Measurements from ENCODE around the gene KMT2B.

The KMT2B gene

DNA sequence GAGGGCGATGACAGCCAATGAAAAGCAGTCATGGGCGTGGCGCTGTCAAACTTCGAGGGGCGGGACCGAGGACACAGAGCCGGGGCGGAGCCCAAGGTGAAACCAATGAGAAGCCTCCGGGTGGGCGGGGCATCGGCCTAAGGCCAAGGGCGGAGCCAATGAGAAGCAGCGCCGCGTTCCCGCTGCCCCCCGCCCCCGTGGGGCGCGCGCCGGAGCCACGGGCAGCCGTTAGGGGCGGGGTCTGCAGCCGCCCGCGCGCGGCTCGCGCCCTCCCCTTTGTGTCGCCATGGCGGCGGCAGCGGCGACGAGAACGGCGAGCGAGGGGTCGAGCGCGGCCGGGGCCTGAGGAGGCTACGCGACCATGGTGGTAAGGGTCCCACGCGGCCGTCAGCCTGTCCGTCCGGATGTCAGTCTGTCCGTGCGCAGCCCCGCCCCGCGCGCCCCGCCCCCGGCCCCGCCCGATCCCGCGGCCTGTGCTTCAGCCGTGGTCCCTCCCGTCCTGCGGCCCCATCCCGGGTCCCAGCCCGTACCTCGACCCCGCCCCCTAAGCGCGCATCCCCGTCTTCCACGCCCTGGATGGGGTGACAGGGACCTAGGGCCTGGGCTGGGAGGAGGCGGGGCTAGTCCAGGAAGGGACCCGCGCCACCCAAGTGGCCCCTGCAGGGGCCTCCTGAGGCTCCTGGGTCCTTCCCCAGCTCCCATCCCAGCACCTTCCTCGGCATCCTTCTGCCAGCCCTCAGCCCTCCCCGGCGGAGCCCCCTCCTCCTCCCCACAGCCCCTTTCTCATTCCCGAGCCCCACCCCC, 57.7 kb downstream of the KMT2B start, which contains the start of gene ARHGAP33:
TSS of gene ARHGAP33 (plus strand) at position 267 of the 804 bp plus-strand sequence. CDS start at position 362, 95 bp downstream.
- peaks cover 2% of the 10 kb centered on the region for H3K27me3 Mint-ChIP-seq
- peaks cover 25% of the 10 kb centered on the region for H3K4me1 Mint-ChIP-seq (ENCODE audit: low read depth)
- peaks cover 10% of the 10 kb centered on the region for H3K36me3 Mint-ChIP-seq (ENCODE audit: low read depth)
- H3K9me3 Mint-ChIP-seq: no peaks in the 10 kb centered on the region
- intact Hi-C loops (cut with micrococcal nuclease): no loop called here
- H3K27ac Mint-ChIP-seq: peak within 1 kb of the TSS; percentile 77
- H3K4me3 Mint-ChIP-seq: peak within 1 kb of the TSS; percentile 77

DNA sequence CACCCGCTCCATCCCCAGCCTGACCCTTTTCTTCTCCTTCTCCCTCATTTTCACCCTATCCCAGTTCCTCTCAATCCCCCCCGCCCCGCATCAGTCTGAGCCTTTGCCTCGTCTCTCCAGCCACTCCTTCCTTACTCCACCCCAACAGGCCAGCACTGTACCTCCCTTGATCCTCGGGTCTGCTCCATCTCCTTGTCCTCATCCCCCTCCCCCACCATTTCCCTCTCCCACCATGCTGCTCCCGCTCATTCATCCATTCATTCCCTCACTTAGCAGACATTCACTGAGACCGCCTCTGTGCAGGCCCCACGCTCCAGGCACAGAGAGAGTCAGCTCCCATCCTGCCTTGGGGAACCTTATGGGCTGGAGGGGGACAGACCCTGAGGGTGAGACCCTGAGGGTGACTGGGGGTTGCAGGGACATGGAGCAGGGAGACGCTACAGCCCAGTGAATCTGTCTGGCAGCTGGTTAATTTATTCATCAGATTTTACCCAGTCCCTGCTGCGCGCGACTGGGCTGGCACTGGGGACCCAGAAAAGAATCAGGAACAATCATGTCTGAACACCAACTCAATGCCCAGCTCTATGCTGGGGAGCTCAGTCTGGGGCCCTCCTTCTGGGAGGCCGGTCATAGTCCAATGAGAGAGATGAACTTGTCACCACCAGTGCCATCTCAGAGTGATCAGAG, 58.4 kb downstream of the KMT2B start:
- H3K4me3 Mint-ChIP-seq: peak overlapping the region; percentile 77

DNA sequence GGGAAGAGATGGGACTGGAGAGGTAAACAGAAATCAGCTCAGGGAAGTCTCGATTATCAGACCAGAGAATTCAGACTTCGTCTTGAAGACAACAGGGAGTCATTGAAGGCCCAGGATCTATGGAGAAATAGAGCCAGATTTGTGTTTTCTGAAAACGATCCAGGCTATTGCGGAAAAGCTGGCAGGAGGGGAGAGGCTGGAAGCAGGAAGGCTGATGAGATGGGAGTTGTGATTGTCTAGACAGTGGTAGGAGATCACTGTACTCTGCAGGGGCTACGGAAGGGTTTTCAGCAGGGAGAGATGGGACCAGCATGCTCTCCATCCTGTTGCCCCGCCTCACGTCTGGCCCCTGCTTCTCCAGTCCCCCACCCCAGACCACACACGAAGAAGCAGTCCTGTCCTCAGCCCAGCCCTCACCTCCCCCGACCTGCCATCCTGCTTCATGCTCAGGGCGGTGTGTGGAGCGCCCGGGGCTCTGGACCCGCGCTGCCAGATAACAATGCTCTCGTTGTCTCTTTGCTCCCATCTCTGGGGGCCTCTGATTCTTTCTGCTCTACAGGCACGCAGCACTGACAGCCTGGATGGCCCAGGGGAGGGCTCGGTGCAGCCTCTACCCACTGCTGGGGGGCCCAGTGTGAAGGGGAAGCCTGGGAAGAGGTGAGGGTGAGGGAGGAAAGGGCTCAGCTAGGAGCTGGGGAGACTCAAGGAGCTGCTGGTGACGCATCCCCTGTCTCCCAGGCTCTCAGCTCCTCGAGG, 59.5 kb downstream of the KMT2B start:
- Mint-ChIP-seq H3K36me3 (ENCODE audit: low read depth) (peaks cover 27% of the 10 kb centered on the region), H3K9me3 (no peaks in the 10 kb centered on the region), H3K4me3 (no peak overlapping the region), H3K27me3 (peaks cover 2% of the 10 kb centered on the region), H3K4me1 (ENCODE audit: low read depth) (peaks cover 25% of the 10 kb centered on the region), H3K27ac (no peak overlapping the region)
- intact Hi-C loops (cut with micrococcal nuclease): no loop called here

More for the DNA sequence above, 58.4 kb downstream of the KMT2B start:
- Mint-ChIP-seq H3K27ac (peak overlapping the region; percentile 77), H3K27me3 (peaks cover 2% of the 10 kb centered on the region), H3K4me1 (ENCODE audit: low read depth) (peaks cover 25% of the 10 kb centered on the region), H3K36me3 (ENCODE audit: low read depth) (peaks cover 18% of the 10 kb centered on the region), H3K9me3 (no peaks in the 10 kb centered on the region)
- intact Hi-C loops (cut with micrococcal nuclease): no loop called here

DNA sequence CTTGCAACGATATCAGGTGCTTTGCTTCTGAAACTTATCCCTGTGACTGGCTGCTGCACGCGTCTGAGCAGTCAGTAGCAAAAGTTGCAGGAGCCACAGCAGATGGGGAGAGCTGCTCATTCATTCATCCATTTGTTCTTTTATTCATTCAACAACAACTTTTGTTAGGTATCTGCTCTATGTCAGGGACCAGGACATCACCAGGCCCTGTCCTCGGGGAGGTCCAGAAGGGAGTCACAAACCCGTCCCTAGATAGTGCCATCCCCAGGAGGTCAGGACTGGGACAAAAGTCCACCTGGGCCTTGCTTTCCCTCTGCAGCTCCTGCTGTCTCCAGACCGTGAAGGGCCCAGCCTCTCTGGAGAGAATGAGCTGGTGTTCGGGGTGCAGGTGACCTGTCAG, 60.2 kb downstream of the KMT2B start:
- Mint-ChIP-seq H3K9me3 (no peaks in the 10 kb centered on the region), H3K36me3 (ENCODE audit: low read depth) (peaks cover 34% of the 10 kb centered on the region), H3K27ac (no peak overlapping the region), H3K27me3 (peaks cover 2% of the 10 kb centered on the region), H3K4me1 (ENCODE audit: low read depth) (peaks cover 25% of the 10 kb centered on the region), H3K4me3 (no peak overlapping the region)
- intact Hi-C loops (cut with micrococcal nuclease): no loop called here

DNA sequence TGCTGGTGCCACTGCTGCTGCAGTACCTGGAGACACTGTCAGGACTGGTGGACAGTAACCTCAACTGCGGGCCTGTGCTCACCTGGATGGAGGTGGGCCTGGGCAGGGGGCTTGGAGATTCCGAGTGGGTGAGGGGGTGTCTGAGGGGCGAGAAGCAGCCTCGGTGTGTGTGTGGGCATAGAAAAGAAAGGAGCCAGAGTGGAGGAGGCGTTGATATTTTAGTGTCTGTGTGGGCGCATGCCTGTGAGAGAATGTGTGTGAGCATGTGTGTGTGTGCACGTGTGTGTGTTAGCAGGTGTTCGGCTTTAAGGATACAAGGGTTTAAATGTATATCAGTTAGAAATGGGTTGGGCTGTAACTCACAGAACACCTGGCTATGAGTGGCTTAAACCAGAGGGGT, 61.2 kb downstream of the KMT2B start:
- H3K27me3 Mint-ChIP-seq: peaks cover under 1% of the 10 kb centered on the region
- intact Hi-C loops (cut with micrococcal nuclease): no loop called here
- H3K27ac Mint-ChIP-seq: no peak overlapping the region
- no peaks in the 10 kb centered on the region for H3K9me3 Mint-ChIP-seq
- peaks cover 25% of the 10 kb centered on the region for H3K4me1 Mint-ChIP-seq (ENCODE audit: low read depth)
- H3K4me3 Mint-ChIP-seq: no peak overlapping the region
- H3K36me3 Mint-ChIP-seq (ENCODE audit: low read depth): peaks cover 41% of the 10 kb centered on the region

DNA sequence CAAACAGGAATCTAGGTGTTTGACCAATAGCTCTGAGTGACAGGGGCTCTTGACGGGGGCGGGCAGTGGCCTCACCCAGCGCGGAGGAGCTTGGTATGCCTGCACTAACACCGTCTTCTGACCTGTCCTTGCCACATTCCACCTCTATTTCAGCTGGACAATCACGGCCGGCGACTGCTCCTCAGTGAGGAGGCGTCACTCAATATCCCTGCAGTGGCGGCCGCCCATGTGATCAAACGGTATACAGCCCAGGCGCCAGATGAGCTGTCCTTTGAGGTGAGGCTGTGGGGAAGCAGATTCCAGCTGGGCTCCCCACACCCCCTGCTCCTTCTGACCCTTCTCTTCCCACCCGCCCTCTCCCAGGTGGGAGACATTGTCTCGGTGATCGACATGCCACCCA, 62.3 kb downstream of the KMT2B start:
- peaks cover 16% of the 10 kb centered on the region for H3K4me1 Mint-ChIP-seq (ENCODE audit: low read depth)
- intact Hi-C loops (cut with micrococcal nuclease): no loop called here
- H3K27me3 Mint-ChIP-seq: no peaks in the 10 kb centered on the region
- H3K36me3 Mint-ChIP-seq (ENCODE audit: low read depth): peaks cover 41% of the 10 kb centered on the region
- H3K27ac Mint-ChIP-seq: no peak overlapping the region
- no peak overlapping the region for H3K4me3 Mint-ChIP-seq
- H3K9me3 Mint-ChIP-seq: no peaks in the 10 kb centered on the region

DNA sequence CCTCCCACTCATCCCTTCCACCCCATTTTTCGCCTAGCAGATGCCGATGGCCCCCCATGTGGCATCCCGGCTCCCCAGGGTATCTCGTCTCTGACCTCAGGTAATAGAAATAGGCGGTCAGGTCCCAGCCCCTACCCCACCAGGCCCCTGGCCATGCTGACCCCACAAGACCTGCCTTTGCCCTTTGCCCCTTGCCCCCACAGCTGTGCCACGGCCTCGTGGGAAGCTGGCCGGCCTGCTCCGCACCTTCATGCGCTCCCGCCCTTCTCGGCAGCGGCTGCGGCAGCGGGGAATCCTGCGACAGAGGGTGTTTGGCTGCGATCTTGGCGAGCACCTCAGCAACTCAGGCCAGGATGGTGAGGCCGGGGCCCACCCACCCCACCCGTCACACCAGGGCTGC, 62.9 kb downstream of the KMT2B start:
- intact Hi-C loops (cut with micrococcal nuclease): no loop called here
- Mint-ChIP-seq H3K4me3 (no peak overlapping the region), H3K27ac (no peak overlapping the region), H3K9me3 (no peaks in the 10 kb centered on the region), H3K4me1 (ENCODE audit: low read depth) (peaks cover 14% of the 10 kb centered on the region), H3K36me3 (ENCODE audit: low read depth) (peaks cover 41% of the 10 kb centered on the region), H3K27me3 (no peaks in the 10 kb centered on the region)

DNA sequence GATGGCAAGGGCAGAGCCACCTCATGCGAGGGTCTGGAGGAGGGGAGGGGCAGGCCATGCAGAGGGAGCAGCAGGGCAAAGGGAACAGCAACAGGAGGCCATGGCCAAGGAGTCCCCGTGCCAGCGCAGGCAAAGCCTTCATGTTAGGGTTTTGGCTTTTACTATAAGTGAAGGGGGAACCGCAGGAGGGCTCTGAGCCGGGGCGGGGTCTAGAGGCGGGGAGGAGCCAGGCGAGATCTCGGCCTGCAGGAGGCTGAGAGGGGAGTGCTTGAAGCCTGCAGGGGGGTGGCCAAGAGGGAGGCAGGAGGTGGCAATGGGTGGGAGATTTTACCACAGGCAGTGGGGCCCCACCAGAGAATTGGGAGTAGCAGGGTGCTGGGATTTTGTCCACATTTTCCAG, 63.8 kb downstream of the KMT2B start:
- H3K27ac Mint-ChIP-seq: no peak overlapping the region
- H3K36me3 Mint-ChIP-seq (ENCODE audit: low read depth): peaks cover 47% of the 10 kb centered on the region
- H3K27me3 Mint-ChIP-seq: no peaks in the 10 kb centered on the region
- peaks cover 5% of the 10 kb centered on the region for H3K4me1 Mint-ChIP-seq (ENCODE audit: low read depth)
- H3K4me3 Mint-ChIP-seq: no peak overlapping the region
- no peaks in the 10 kb centered on the region for H3K9me3 Mint-ChIP-seq
- intact Hi-C loops (cut with micrococcal nuclease): no loop called here

DNA sequence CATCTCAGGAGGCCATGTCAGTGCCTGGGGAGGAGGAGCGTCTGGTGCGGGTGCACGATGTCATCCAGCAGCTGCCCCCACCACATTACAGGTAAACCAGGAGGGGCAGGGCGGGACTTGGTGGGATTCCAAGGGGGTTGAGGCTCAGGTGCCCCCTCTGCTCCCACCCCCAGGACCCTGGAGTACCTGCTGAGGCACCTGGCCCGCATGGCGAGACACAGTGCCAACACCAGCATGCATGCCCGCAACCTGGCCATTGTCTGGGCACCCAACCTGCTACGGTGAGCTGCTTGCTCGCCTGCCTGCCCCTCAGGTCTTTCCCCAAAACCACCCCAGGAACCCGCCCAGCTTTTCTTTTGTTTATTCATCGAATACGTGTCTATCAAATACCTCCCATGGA, 64.8 kb downstream of the KMT2B start:
- H3K36me3 Mint-ChIP-seq (ENCODE audit: low read depth): peaks cover 47% of the 10 kb centered on the region
- H3K27ac Mint-ChIP-seq: no peak overlapping the region
- intact Hi-C loops (cut with micrococcal nuclease): no loop called here
- no peak overlapping the region for H3K4me3 Mint-ChIP-seq
- no peaks in the 10 kb centered on the region for H3K27me3 Mint-ChIP-seq
- no peaks in the 10 kb centered on the region for H3K9me3 Mint-ChIP-seq
- no peaks in the 10 kb centered on the region for H3K4me1 Mint-ChIP-seq (ENCODE audit: low read depth)

DNA sequence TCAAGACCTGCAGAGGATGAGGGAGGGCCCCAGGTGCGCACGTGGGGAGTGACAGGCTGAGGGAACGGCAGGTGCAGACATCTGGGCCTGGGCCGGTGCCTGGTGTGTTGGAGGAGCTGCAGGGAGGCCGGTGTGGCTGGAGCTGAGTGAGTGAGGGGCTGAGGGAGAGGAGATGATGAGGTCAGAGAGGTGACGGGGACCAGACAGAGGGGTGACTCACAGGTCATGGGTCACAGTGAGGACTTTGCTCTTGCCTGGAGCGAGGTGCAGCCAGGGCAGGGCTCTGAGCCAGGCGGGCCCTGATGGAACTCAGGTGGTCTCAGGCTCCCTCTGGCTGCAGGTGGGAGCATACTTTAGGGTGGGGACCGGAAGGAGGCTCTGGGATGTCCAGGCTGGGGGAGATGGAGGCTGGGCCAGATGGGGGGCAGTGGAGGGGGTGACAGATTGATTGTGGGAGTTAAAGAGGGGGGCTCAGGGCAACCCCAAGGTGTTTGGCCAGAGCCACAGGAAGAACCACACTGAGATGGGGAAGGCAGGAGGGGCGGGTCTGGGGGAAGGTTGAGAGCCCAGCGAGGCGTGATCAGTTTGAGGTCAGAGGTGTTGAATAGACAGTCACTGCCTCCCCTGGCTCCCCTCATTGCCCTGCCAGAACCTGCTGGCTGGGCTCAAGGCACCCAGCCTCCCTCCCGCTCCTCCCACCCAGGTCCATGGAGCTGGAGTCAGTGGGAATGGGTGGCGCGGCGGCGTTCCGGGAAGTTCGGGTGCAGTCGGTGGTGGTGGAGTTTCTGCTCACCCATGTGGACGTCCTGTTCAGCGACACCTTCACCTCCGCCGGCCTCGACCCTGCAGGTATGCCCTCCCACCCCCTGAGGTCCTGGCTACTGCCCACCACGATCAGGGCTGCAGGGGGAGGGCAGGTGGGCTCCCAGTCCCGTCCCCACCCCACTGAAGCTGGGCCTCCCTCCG, 65.9 kb downstream of the KMT2B start:
- no peaks in the 10 kb centered on the region for H3K9me3 Mint-ChIP-seq
- H3K4me3 Mint-ChIP-seq: no peak overlapping the region
- H3K27me3 Mint-ChIP-seq: no peaks in the 10 kb centered on the region
- H3K4me1 Mint-ChIP-seq (ENCODE audit: low read depth): no peaks in the 10 kb centered on the region
- peaks cover 46% of the 10 kb centered on the region for H3K36me3 Mint-ChIP-seq (ENCODE audit: low read depth)
- intact Hi-C loops (cut with micrococcal nuclease): no loop called here
- H3K27ac Mint-ChIP-seq: no peak overlapping the region

DNA sequence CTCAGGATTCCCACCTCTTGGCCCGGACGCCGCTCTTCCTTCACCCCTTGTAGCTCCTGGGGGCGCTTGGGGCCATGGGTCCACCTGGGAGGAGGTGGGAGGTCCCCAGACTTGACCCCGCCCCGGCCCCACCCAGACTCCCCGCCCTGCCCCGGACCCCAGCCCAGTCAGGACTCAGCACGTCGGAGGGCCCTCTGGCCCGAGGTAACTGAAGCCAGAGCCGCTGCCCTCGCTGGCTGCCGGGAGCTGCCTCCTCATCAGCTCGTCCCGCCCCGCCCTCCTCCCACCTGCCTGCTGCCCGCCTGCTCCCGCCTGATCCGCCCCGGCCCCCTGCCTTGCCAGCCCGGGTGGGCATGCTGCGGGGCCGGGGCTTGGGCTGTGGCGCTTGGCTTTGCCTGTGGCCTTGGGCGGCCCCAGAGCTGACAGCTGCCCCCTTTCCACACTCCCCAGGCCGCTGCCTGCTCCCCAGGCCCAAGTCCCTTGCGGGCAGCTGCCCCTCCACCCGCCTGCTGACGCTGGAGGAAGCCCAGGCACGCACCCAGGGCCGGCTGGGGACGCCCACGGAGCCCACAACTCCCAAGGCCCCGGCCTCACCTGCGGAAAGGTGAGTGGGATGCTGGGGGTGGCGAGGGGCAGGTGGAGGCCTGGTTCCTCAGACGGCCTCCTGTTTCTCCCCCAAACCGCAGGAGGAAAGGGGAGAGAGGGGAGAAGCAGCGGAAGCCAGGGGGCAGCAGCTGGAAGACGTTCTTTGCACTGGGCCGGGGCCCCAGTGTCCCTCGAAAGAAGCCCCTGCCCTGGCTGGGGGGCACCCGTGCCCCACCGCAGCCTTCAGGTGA, 66.9 kb downstream of the KMT2B start:
- H3K4me1 Mint-ChIP-seq (ENCODE audit: low read depth): no peaks in the 10 kb centered on the region
- H3K4me3 Mint-ChIP-seq: no peak overlapping the region
- intact Hi-C loops (cut with micrococcal nuclease): no loop called here
- H3K27me3 Mint-ChIP-seq: no peaks in the 10 kb centered on the region
- H3K9me3 Mint-ChIP-seq: no peaks in the 10 kb centered on the region
- no peak overlapping the region for H3K27ac Mint-ChIP-seq
- peaks cover 41% of the 10 kb centered on the region for H3K36me3 Mint-ChIP-seq (ENCODE audit: low read depth)

DNA sequence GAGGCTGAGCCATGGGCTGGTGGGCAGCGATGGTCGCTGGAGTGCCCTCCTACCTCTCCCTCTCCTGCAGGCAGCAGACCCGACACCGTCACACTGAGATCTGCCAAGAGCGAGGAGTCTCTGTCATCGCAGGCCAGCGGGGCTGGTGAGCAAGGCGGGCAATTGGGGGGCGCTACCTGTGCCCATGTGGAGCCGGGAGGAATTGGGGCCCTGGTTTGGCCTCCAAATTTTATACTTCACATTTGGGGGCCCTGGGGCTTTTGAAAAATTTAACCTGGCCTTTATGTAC, 67.5 kb downstream of the KMT2B start:
- H3K27me3 Mint-ChIP-seq: no peaks in the 10 kb centered on the region
- no peaks in the 10 kb centered on the region for H3K4me1 Mint-ChIP-seq (ENCODE audit: low read depth)
- no peak overlapping the region for H3K27ac Mint-ChIP-seq
- intact Hi-C loops (cut with micrococcal nuclease): no loop called here
- H3K36me3 Mint-ChIP-seq (ENCODE audit: low read depth): peaks cover 39% of the 10 kb centered on the region
- no peak overlapping the region for H3K4me3 Mint-ChIP-seq
- H3K9me3 Mint-ChIP-seq: no peaks in the 10 kb centered on the region

Measured in dendritic cell treated with granulocyte-macrophage colony-stimulating factor and Interleukin-4, amounts not matched to agents 40 ng/mL and 50 ng/mL, for 4 days (primary cell).